Smooth muscle cell (in vitro differentiated cells): ENCODE measurements around the gene PIGH. TPM values are rescaled to one million over a fixed set of nuclear protein-coding genes. Genes with fewer than 3 reads are reported as not detected.
A peak's percentile ranks its signal among the peaks of the same experiment; 100 is the strongest.
"Not testable (repeated sequence)": the region's sequence is repeated elsewhere in the genome, so short reads cannot be mapped to it uniquely, and the experiment has no call there.

Source experiments
- DNase-seq: peaks from one replicate; lab custom pipeline; 2025; ENCODE audit not compliant: unreplicated experiment; lab: John Stamatoyannopoulos, UW
- H2AFZ ChIP-seq: fragments of 200-600 bp; sonication (generic); 2 replicates; pipeline ENCODE4 v1.6.0; 2016; ENCODE audit warnings: antibody characterized with exemption, low read depth, mild to moderate bottlenecking
- H3F3A ChIP-seq: fragments of 200-600 bp; sonication (generic); 2 replicates; pipeline ENCODE4 v1.6.0; 2017; ENCODE audit warnings: antibody characterized with exemption, low read depth
- H3K27ac ChIP-seq: fragments of 200-600 bp; sonication (generic); 2 replicates; pipeline ENCODE4 v1.5.1; 2016; ENCODE audit warnings: low read depth, mild to moderate bottlenecking
- H3K27me3 ChIP-seq: fragments of 200-600 bp; sonication (generic); 2 replicates; pipeline ENCODE4 v1.6.1; 2016; ENCODE audit warnings: low read depth, mild to moderate bottlenecking
- H3K36me3 ChIP-seq: fragments of 200-600 bp; sonication (generic); 2 replicates; pipeline ENCODE4 v1.5.1; 2016; ENCODE audit warnings: low read depth
- H3K4me1 ChIP-seq: fragments of 200-600 bp; sonication (generic); 2 replicates; pipeline ENCODE4 v1.5.1; 2016; ENCODE audit warnings: low read depth
- H3K4me2 ChIP-seq: fragments of 200-600 bp; sonication (generic); 2 replicates; pipeline ENCODE4 v1.6.0; 2016; ENCODE audit warnings: mild to moderate bottlenecking
- H3K4me3 ChIP-seq: fragments of 200-600 bp; sonication (generic); 2 replicates; pipeline ENCODE4 v1.5.1; 2016; ENCODE audit warnings: mild to moderate bottlenecking
- H3K79me2 ChIP-seq: fragments of 200-600 bp; sonication (generic); 2 replicates; pipeline ENCODE4 v1.6.0; 2016; ENCODE audit warnings: low read depth, mild to moderate bottlenecking
- H3K9ac ChIP-seq: fragments of 200-600 bp; sonication (generic); 2 replicates; pipeline ENCODE4 v1.6.0; 2016; ENCODE audit warnings: low read depth
- H3K9me3 ChIP-seq: fragments of 200-600 bp; sonication (generic); replicated peaks from 2 replicates; pipeline ENCODE4 v1.5.1; 2016; ENCODE audit warnings: low read depth
- H4K20me1 ChIP-seq: fragments of 200-600 bp; sonication (generic); 2 replicates; pipeline ENCODE4 v1.6.0; 2016; ENCODE audit warnings: low read depth
- CTCF ChIP-seq: fragments of 200-600 bp; sonication (generic); IDR thresholded peaks from 2 replicates; pipeline ENCODE4 v1.5.1; 2017; ENCODE audit warnings: borderline replicate concordance, mild to moderate bottlenecking, antibody characterized with exemption; ENCODE audit not compliant: insufficient read depth, poor library complexity, severe bottlenecking
- WGBS: methylation state at CpG from one replicate; pipeline ENCODE4 v1.1.7; 2016; ENCODE audit warnings: low lambda C conversion rate; 5-methylcytosine and 5-hydroxymethylcytosine counted together
- polyA plus RNA-seq: library from polyadenylated mRNA; unstranded; fragments of >200 nt; fragmentation: Nextera tagmentation; extraction: Ambion mirVana; gene quantifications from 2 replicates; pipeline ENCODE4 v1.2.1, GENCODE V29; 2016
- total RNA-seq: library from RNA; depleted of rRNA; stranded (reverse); fragments of >200 nt; gene quantifications from 2 replicates; pipeline ENCODE4 v1.2.3, GENCODE V29; 2014

The PIGH gene
- total and polyA plus RNA-seq, 2 experiments from 2014 or later, result 15.5 to 20.6 TPM

DNA sequence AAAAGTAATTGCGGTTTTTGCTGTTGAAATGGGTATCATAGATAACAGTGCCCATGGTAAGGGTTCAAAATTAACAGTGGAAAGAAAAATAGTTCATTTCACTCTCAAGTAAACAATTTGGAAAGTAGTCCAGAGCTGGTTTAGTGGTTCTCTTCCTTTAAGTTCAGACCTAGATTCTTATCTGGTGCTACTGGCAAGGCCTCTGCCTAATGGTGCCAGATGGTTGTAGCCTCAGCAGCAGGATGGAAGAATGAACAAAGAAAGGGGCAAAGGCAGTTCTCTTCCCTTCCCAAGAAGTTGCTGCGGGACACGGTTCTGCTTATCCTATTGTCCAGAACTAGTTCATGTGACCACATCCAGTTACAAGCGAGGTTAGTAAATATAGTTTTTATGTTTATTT lies 30.1 kb upstream of the PIGH start:
- Histone ChIP-seq H2AFZ (no peak overlapping the region), H3K27me3 (no peaks in the 10 kb centered on the region), H3K9me3 (no peaks in the 10 kb centered on the region), H3K4me1 (no peaks in the 10 kb centered on the region), H3K9ac (no peak overlapping the region), H3K4me3 (no peak overlapping the region), H3K79me2 (no peaks in the 10 kb centered on the region), H3F3A (no peaks in the 10 kb centered on the region), H3K27ac (no peak overlapping the region), H3K36me3 (no peaks in the 10 kb centered on the region), H3K4me2 (no peak overlapping the region), H4K20me1 (no peaks in the 10 kb centered on the region)
- no peak for TF ChIP-seq CTCF
- WGBS, result 96% methylated on average over 4 of the region's 4 CpGs
- no peak for DNase-seq

DNA sequence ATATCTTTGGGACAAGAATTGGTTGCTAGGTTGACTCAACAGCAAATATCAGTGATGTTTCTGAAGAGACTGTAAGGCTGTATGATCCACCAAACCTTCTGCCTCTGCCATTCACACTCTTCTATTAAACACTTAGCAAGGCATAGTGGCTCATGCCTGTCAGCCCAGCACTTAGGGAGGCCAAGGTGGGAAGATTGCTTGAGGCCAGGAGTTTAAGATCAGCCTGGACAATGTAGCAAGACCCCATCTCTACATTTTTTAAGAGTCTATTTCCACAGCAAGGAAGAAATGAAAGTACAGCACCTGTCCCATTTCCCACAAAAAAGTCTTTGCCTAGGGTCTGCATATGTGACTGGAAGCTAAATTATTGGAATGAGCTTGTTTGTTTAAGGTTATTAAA lies 27.5 kb upstream of the PIGH start:
- H4K20me1 ChIP-seq, result no peaks in the 10 kb centered on the region
- no peaks in the 10 kb centered on the region for H3K27me3 ChIP-seq

DNA sequence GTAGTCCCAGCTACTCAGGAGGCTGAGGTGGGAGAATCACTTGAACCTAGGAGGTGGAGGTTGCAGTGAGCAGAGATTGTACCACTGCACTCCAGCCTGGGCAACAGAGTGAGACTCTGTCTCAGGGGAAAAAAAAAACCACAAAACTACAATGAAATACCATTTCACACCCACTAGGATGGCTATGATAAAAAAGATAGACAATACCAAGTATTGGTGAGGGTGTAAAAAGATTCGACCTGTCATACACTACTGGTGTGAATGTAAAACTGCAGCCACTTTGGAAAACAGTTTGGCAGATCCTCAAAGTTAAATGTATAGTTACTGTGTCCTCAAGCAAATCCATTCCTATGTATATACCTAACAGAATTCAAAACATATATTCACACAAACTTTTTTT lies 26.1 kb upstream of the PIGH start:
- not testable (repeated sequence) for H3K4me3 ChIP-seq, H2AFZ ChIP-seq, H3K79me2 ChIP-seq, H3K27ac ChIP-seq, H3F3A ChIP-seq, H3K27me3 ChIP-seq, H3K4me1 ChIP-seq, DNase-seq, H3K4me2 ChIP-seq, H3K36me3 ChIP-seq, H3K9me3 ChIP-seq, H4K20me1 ChIP-seq, H3K9ac ChIP-seq
- WGBS, result 100% methylated on average over 1 of the region's 1 CpG

More for the DNA sequence above, 27.5 kb upstream of the PIGH start:
- H2AFZ ChIP-seq, result no peak overlapping the region
- H3K4me3 ChIP-seq, result no peak overlapping the region
- H3K4me2 ChIP-seq, result no peak overlapping the region
- no peak overlapping the region for H3K9ac ChIP-seq
- no peak for DNase-seq
- no peak for TF ChIP-seq CTCF
- no peak overlapping the region for H3K27ac ChIP-seq
- no peaks in the 10 kb centered on the region for H3K4me1 ChIP-seq
- H3K9me3 ChIP-seq, result no peaks in the 10 kb centered on the region
- no peaks in the 10 kb centered on the region for H3K79me2 ChIP-seq
- H3K36me3 ChIP-seq, result no peaks in the 10 kb centered on the region
- H3F3A ChIP-seq, result peaks cover 1% of the 10 kb centered on the region

- Histone ChIP-seq H3K79me2 (no peaks in the 10 kb centered on the region), H3K4me3 (peak overlapping the region; percentile 8), H3K27me3 (no peaks in the 10 kb centered on the region), H3K9me3 (no peaks in the 10 kb centered on the region), H3K4me1 (peaks cover 9% of the 10 kb centered on the region), H3F3A (peaks cover 6% of the 10 kb centered on the region), H3K9ac (peak overlapping the region; percentile 76), H3K36me3 (no peaks in the 10 kb centered on the region), H3K27ac (peak overlapping the region; percentile 93), H2AFZ (peak overlapping the region; percentile 29), H4K20me1 (no peaks in the 10 kb centered on the region), H3K4me2 (peak overlapping the region; percentile 75)
- TF ChIP-seq CTCF, result no peak
- DNase-seq, result no peak
- 4% methylated on average over 2 of the region's 2 CpGs for WGBS
Observed at GRCh38 chr14:67623114-67623513, 23.0 kb upstream of the PIGH start.
